Sigmoid colon (tissue), 4 donors: Measurements from ENCODE around the gene DIS3L2.

ENCODE experiments used
- CTCF ChIP-seq, 4 experiments: fragments of 450-650 bp in 3 of 4; fragments of 200-600 bp in 1 of 4; IDR thresholded peaks; one replicate each; pipeline ENCODE4 v1.5.1; 2016 to 2019; ENCODE audit warnings: antibody characterized with exemption in 4 of 4, mild to moderate bottlenecking in 3 of 4, moderate library complexity in 2 of 4
- POLR2A ChIP-seq, 2 donors: fragments of 450-650 bp; IDR thresholded peaks; one replicate each; pipeline ENCODE4 v1.6.1; 2016; ENCODE audit warnings: antibody characterized with exemption in 2 of 2, mild to moderate bottlenecking in 2 of 2, moderate library complexity in 2 of 2
- POLR2AphosphoS5 ChIP-seq, 4 donors: sonication (generic); formaldehyde crosslinking; IDR thresholded peaks; one replicate each; pipeline ENCODE4 v1.6.1; 2017; ENCODE audit warnings: antibody characterized with exemption in 4 of 4

- TF ChIP-seq CTCF (IDR thresholded peaks at IDR 0.05) (no peak), POLR2A (IDR thresholded peaks at IDR 0.05) (no peak), POLR2AphosphoS5 (IDR thresholded peaks at IDR 0.05) (no peak)
Measured at GRCh38 chr2:232075859-232076258, 114.3 kb downstream of the DIS3L2 start.
